OCI-LY1 (cell line): ENCODE results near the gene SETD1A.

Experiments
- H2AFZ ChIP-seq: fragments of 200-600 bp; sonication (generic), shearing (Covaris generic); 2 replicates; pipeline ENCODE4 v1.6.0; 2014; ENCODE audit warnings: antibody characterized with exemption, mild to moderate bottlenecking, low read length
- H3F3A ChIP-seq: fragments of 200-600 bp; sonication (generic), shearing (Covaris generic); 2 replicates; pipeline ENCODE4 v1.6.0; 2014; ENCODE audit warnings: mild to moderate bottlenecking, antibody characterized with exemption, low read length, moderate library complexity; ENCODE audit not compliant: insufficient read depth
- H3K27ac ChIP-seq: fragments of 200-600 bp; sonication (generic); 2 replicates; pipeline ENCODE4 v1.5.1; 2014; ENCODE audit warnings: low read length, mixed run types, mild to moderate bottlenecking, low read depth; ENCODE audit not compliant: poor library complexity, severe bottlenecking
- H3K27me3 ChIP-seq: fragments of 200-600 bp; sonication (generic); 2 replicates; pipeline ENCODE4 v1.6.0; 2014; ENCODE audit warnings: antibody characterized with exemption, mild to moderate bottlenecking, low read length, moderate library complexity; ENCODE audit not compliant: insufficient read depth
- H3K36me3 ChIP-seq: fragments of 200-600 bp; sonication (generic); 2 replicates; pipeline ENCODE4 v1.6.1; 2014; ENCODE audit warnings: mild to moderate bottlenecking, antibody characterized with exemption, low read length, moderate library complexity, mixed read lengths; ENCODE audit not compliant: insufficient read depth
- H3K4me1 ChIP-seq: fragments of 200-600 bp; sonication (generic); 2 replicates; pipeline ENCODE4 v1.5.1; 2014; ENCODE audit warnings: mild to moderate bottlenecking, low read length, moderate library complexity; ENCODE audit not compliant: insufficient read depth, severe bottlenecking
- H3K4me2 ChIP-seq: fragments of 200-600 bp; sonication (generic), shearing (Covaris generic); 2 replicates; pipeline ENCODE4 v1.6.1; 2014; ENCODE audit warnings: low read length
- H3K4me3 ChIP-seq: fragments of 200-600 bp; sonication (generic); 2 replicates; pipeline ENCODE4 v1.5.1; 2014; ENCODE audit warnings: low read length, low read depth, mild to moderate bottlenecking, mixed read lengths; ENCODE audit not compliant: poor library complexity, severe bottlenecking
- H3K79me2 ChIP-seq: fragments of 200-600 bp; shearing (Covaris generic); 2 replicates; pipeline ENCODE4 v1.6.1; 2016; ENCODE audit warnings: mixed run types, low read length, mixed read lengths; ENCODE audit not compliant: insufficient read depth
- H3K9ac ChIP-seq: fragments of 200-600 bp; sonication (generic), shearing (Covaris generic); 2 replicates; pipeline ENCODE4 v1.6.1; 2014; ENCODE audit warnings: mild to moderate bottlenecking, low read length, mixed read lengths
- H3K9me2 ChIP-seq: fragments of 200-600 bp; sonication (generic), shearing (Covaris generic); 2 replicates; pipeline ENCODE4 v1.6.1; 2014; ENCODE audit warnings: low read depth, mild to moderate bottlenecking, low read length, mixed read lengths
- H3K9me3 ChIP-seq: fragments of 200-600 bp; shearing (Covaris generic); 2 replicates; pipeline ENCODE4 v1.6.1; 2014; ENCODE audit warnings: low read length, mixed read lengths
- H4K20me1 ChIP-seq: fragments of 200-600 bp; sonication (generic), shearing (Covaris generic); 2 replicates; pipeline ENCODE4 v1.6.0; 2016; ENCODE audit warnings: mild to moderate bottlenecking, low read length; ENCODE audit not compliant: insufficient read depth
- CTCF ChIP-seq: fragments of 200-600 bp; sonication (generic), shearing (Covaris generic); IDR thresholded peaks from 2 replicates; pipeline ENCODE4 v1.5.1; 2017; ENCODE audit warnings: mild to moderate bottlenecking, antibody characterized with exemption, low read length, moderate library complexity, mixed read lengths
- EZH2 ChIP-seq: fragments of 200-600 bp; sonication (generic), shearing (Covaris generic); IDR thresholded peaks from 2 replicates; pipeline ENCODE4 v1.8.0; 2017; ENCODE audit warnings: borderline replicate concordance, mixed run types, mild to moderate bottlenecking, antibody characterized with exemption, low read length, moderate library complexity, mixed read lengths

SETD1A gene

GRCh38 chr16:30946671-30947540, 10.6 kb upstream of the SETD1A start:
- no peaks in the 10 kb centered on the region for H3F3A ChIP-seq
- H4K20me1 ChIP-seq = no peaks in the 10 kb centered on the region
- H3K4me2 ChIP-seq = no peak overlapping the region
- no peaks in the 10 kb centered on the region for H3K79me2 ChIP-seq
- TF ChIP-seq EZH2 (no peak), CTCF (no peak)
- no peak overlapping the region for H3K9ac ChIP-seq
- H3K36me3 ChIP-seq = peaks cover 22% of the 10 kb centered on the region; the same call in 1 of the 2 replicates
- H3K9me3 ChIP-seq = no peaks in the 10 kb centered on the region
- no peak overlapping the region for H2AFZ ChIP-seq
- no peaks in the 10 kb centered on the region for H3K27me3 ChIP-seq
- no peaks in the 10 kb centered on the region for H3K9me2 ChIP-seq
- H3K4me1 ChIP-seq = peaks cover 21% of the 10 kb centered on the region
- no peak overlapping the region for H3K4me3 ChIP-seq
- H3K27ac ChIP-seq = no peak overlapping the region

- Histone ChIP-seq H3F3A (no peaks in the 10 kb centered on the region), H3K36me3 (peaks cover 17% of the 10 kb centered on the region; the same call in 1 of the 2 replicates), H3K4me1 (peaks cover 16% of the 10 kb centered on the region), H3K9ac (no peak overlapping the region), H3K27ac (no peak overlapping the region), H3K79me2 (no peaks in the 10 kb centered on the region), H3K9me2 (no peaks in the 10 kb centered on the region), H3K4me3 (no peak overlapping the region), H3K9me3 (no peaks in the 10 kb centered on the region), H3K27me3 (no peaks in the 10 kb centered on the region), H4K20me1 (no peaks in the 10 kb centered on the region), H2AFZ (no peak overlapping the region), H3K4me2 (no peak overlapping the region)
- TF ChIP-seq EZH2 (no peak), CTCF (no peak)
These were observed 10.1 kb upstream of the SETD1A start for GRCh38 chr16:30947541-30947858.

- peak overlapping the region; percentile 96 for H3K4me2 ChIP-seq
- no peaks in the 10 kb centered on the region for H3F3A ChIP-seq
- peaks cover 16% of the 10 kb centered on the region for H3K4me1 ChIP-seq
- peak overlapping the region; percentile 87; the same call in 1 of the 2 replicates for H3K9ac ChIP-seq
- peaks cover 12% of the 10 kb centered on the region; the same call in 1 of the 2 replicates for H3K36me3 ChIP-seq
- no peaks in the 10 kb centered on the region for H4K20me1 ChIP-seq
- TF ChIP-seq CTCF = no peak
- no peak for TF ChIP-seq EZH2
- H3K9me2 ChIP-seq = no peaks in the 10 kb centered on the region
- peak overlapping the region; percentile 82 for H3K4me3 ChIP-seq
- no peak overlapping the region for H3K27ac ChIP-seq
- H3K9me3 ChIP-seq = no peaks in the 10 kb centered on the region
- H2AFZ ChIP-seq = no peak overlapping the region
- no peaks in the 10 kb centered on the region for H3K27me3 ChIP-seq
- H3K79me2 ChIP-seq = no peaks in the 10 kb centered on the region
These were observed 9.5 kb upstream of the SETD1A start for GRCh38 chr16:30947859-30948666.
